HG02852 (cell line): Measurements from ENCODE around the gene RABIF.
"Not testable (repeated sequence)": the region's sequence is repeated elsewhere in the genome, so short reads cannot be mapped to it uniquely, and the experiment has no call there.

Experiments
- ATAC-seq: cut with Tn5 transposase; IDR thresholded peaks from one replicate; pipeline ENCODE4 v1.9.1; 2021; ENCODE audit warnings: mild to moderate bottlenecking, moderate library complexity; ENCODE audit not compliant: unreplicated experiment

The RABIF gene

DNA sequence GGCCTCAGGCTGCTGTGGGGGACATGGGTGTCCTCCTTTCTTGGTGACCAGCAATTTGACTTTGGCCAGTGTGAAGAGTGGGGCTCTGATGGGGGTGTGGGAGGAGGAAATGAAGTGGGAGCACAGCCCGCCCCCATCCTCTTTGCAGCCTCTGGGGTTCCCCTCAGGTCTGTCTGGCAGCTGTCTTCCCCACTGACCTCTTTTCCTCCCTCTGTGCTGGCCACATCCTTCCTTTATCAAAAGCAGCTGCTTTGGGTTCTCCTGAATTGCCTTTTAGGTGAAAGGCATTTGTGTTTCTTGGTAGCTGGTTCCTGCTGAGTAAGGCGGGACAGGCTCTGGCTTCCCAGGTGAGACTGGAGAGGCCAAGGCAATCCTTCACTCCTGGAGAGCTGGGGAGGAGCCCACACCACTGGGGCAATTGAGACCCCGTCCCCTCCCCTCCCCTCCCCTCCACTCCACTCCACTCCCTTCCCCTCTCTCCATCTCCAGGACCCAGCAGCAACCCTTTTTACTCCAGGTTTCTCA lies 53.3 kb downstream of the RABIF start:
- ATAC-seq, result no peak

DNA sequence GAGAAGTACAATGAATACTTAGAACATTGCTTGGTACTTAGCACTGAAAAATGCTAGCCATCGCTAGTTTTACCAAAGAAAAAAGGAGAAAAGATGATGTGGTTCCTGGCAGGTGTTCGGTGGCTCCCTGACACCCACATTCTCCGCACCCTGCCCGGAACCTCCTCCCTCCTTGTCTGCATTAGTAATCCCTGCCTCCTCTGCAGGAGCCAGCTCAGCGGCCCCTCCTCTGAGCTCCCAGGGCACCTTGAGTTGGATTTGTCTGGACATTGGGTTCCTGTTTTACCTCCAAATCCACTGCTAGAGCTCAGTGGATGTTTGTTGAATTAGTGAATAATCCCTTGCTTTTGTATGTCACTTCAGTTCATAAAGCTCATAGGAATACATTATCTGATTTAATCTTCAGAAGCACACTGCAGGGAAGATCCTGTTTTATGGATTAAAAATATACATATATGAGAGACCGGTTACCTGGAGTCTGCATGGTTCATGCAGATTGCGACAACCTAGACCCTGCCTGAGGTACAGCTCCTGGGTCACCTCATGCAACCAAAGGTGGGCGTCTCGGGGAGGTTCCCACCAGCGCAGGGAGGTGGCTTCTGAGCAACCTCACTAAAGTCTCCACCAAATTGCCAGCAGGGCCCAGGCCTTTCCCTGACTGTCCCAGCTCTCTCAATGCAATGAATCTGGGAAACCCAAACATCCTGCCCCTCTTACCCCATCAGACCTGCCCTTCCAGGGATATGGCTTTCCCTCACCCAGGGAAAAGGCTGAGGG lies 54.0 kb downstream of the RABIF start:
- ATAC-seq, result no peak

DNA sequence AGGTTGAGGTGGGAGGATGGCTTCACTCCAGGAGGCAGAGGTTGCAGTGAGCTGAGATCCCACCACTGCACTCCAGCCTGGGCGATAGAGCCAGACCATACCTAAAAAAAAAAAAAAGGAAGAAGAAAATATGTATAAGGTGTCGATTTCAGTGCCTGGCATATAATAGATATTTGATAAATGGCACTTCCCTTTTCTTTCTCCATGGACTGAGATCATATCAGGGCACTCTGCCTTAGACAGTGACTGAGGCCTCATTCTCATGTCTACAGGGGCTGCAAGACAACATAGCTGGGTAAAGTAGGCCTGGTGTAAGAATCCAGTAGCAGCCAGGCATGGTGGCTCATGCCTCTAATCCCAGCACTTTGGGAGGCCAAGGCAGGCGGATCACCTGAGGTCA lies 57.0 kb downstream of the RABIF start:
- ATAC-seq, result no peak

DNA sequence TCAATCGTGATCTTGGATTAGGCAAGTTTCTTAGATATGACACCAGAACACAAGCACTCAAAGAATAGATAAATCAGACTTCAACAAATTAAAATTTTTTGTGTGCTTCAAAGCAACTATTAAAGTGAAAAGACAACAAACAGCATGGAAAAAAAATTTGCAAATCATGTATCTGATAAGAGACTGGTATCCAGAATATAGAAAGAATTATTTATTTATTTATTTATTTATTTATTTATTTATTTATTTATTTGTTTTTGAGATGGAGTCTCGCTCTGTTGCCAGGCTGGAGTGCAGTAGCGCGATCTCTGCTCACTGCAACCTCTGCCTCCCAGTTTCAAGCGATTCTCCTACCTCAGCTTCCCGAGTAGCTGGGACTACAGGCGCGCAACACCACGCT lies 59.7 kb downstream of the RABIF start:
- not testable (repeated sequence) for ATAC-seq
